ENCODE results near the gene ATP11B.
A peak's percentile ranks its signal among the peaks of the same experiment; 100 is the strongest.
"Not testable (repeated sequence)": the region's sequence is repeated elsewhere in the genome, so short reads cannot be mapped to it uniquely, and the experiment has no call there.

Gene ATP11B

DNA sequence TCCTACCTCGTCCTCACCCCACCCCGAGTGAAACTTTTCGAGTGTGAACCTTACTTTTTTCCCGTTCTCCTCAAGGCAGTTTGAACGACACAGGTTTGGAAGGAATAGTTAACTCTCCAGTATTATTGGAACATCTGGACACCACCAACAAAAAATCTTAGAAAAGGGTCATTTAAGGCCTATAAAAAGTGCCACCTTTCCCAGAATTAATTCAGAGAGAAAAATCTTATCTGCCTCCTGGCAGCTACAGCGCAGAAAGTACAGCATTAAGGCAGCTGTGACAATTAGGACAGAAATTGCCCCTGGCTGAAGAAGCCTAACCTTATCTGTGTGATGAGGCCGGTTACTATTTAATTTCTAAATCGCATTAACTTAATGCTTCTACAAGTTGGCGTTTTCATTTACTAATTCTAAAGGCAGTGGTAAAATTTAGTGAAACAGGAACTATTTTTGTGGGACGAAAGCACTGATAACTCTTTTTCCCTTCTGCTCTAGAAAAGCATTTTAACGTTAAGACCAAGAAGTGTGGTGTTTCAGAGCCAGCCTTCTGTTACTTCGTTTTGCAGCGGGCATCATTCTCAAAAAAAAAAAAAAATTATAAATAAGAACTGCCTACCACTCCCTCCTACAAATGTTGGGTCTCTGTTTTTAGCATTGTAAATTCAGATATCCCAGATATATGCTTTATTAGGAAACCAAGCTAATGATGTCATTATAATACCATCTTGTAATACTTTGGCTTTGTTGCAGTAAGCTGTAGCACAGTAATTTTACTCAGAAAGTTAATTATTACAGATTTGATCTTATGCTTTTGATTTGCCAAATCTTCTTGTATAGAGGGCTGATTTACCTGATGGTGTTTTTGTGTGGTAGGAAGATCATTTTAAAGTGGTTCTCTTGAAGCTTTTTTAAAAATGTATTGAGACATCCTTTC is 1.4 kb downstream of the ATP11B start:
- Histone ChIP-seq H3K9me3 (ENCODE audit: control insufficient read depth in 1 of 2, low read length in 2 of 2) (no peaks in the 10 kb centered on the region), H3K9ac (ENCODE audit: low read depth in 1 of 2, low read length in 2 of 2) (peak overlapping the region; percentile 99), H3K36me3 (ENCODE audit: control insufficient read depth in 1 of 2, insufficient read depth in 2 of 2, low read length in 2 of 2) (no peaks in the 10 kb centered on the region), H3K4me3 (ENCODE audit: low read depth in 1 of 2, low read length in 2 of 2) (peak overlapping the region; percentile 97 to 100), H3K27ac (ENCODE audit: low read depth, low read length) (peak overlapping the region; percentile 93), H3K4me1 (ENCODE audit: control insufficient read depth in 1 of 2, insufficient read depth in 2 of 2, low read length in 2 of 2) (peaks cover 18 to 27% of the 10 kb centered on the region in 2 donors), H3K27me3 (ENCODE audit: control insufficient read depth in 1 of 2, insufficient read depth in 2 of 2, low read length in 2 of 2) (no peaks in the 10 kb centered on the region)

DNA sequence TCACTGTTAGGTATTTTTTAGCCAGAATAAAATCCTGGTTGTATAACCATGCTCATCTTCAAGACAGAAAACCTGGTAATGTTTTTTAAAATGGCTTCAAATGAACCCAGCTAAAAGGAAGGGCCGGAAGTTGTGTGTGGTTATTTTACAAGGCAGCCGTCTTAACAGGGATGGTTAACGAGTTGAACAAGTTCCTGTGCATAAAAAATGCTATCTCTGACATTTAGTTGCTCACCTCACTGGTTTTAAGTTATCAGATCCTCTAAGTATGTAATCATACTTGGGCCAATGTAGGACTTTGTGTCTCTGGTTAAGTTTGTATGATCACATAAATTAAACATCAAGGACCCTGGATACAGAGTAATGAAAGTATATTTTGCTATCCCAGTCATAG is 2.1 kb downstream of the ATP11B start:
- Histone ChIP-seq H3K36me3 (ENCODE audit: control insufficient read depth in 1 of 2, insufficient read depth in 2 of 2, low read length in 2 of 2) (no peaks in the 10 kb centered on the region), H3K4me3 (ENCODE audit: low read depth in 1 of 2, low read length in 2 of 2) (peak overlapping the region; percentile 97 to 100), H3K27me3 (ENCODE audit: control insufficient read depth in 1 of 2, insufficient read depth in 2 of 2, low read length in 2 of 2) (no peaks in the 10 kb centered on the region), H3K27ac (ENCODE audit: low read depth, low read length) (no peak overlapping the region), H3K9ac (ENCODE audit: low read depth in 1 of 2, low read length in 2 of 2) (peak overlapping the region; percentile 99), H3K4me1 (ENCODE audit: control insufficient read depth in 1 of 2, insufficient read depth in 2 of 2, low read length in 2 of 2) (peaks cover 18 to 27% of the 10 kb centered on the region in 2 donors), H3K9me3 (ENCODE audit: control insufficient read depth in 1 of 2, low read length in 2 of 2) (no peaks in the 10 kb centered on the region)

DNA sequence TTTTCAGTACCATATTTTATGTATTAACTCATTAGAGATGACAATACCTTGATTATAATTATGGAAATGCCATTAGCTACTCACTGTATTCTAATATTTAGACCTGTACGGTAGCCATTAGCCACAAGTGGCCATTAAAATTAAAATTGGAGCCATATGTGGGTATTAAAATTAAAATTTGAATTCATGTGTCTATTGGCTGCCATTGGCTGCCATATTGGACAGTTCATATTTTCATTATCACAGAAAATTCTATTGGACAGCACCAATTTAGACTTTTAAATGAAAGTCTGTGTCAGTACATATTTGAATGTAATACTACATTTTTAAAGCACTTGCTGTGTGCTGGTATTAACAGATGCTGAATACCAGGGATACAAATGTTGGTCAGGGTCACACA is 3.0 kb downstream of the ATP11B start:
- Histone ChIP-seq H3K4me3 (ENCODE audit: low read depth in 1 of 2, low read length in 2 of 2) (peak overlapping the region in 1 of 2 donors; percentile 100), H3K9me3 (ENCODE audit: control insufficient read depth in 1 of 2, low read length in 2 of 2) (no peaks in the 10 kb centered on the region), H3K4me1 (ENCODE audit: control insufficient read depth in 1 of 2, insufficient read depth in 2 of 2, low read length in 2 of 2) (peaks cover 18 to 27% of the 10 kb centered on the region in 2 donors), H3K9ac (ENCODE audit: low read depth in 1 of 2, low read length in 2 of 2) (no peak overlapping the region), H3K36me3 (ENCODE audit: control insufficient read depth in 1 of 2, insufficient read depth in 2 of 2, low read length in 2 of 2) (no peaks in the 10 kb centered on the region), H3K27me3 (ENCODE audit: control insufficient read depth in 1 of 2, insufficient read depth in 2 of 2, low read length in 2 of 2) (no peaks in the 10 kb centered on the region), H3K27ac (ENCODE audit: low read depth, low read length) (no peak overlapping the region)

DNA sequence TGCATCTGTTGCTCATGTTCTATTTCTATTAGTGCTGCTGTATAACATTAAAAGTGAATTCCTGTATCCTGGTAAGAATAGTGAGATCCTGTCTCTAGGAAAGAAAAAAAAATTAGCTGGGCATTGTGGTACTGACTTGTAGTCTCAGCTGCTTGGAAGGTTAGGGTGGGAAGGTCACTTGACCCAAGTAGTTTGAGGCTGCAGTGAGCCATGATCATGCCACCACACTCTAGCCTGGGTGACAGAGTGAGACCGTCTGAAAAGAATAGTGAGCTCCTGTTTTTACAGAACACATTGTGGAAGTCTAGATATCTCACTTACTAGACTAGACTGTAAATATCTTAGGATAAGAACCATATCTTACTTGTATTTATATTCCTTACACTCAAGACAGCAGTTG is 4.6 kb downstream of the ATP11B start:
- Histone ChIP-seq H3K36me3 (ENCODE audit: control insufficient read depth in 1 of 2, insufficient read depth in 2 of 2, low read length in 2 of 2) (no peaks in the 10 kb centered on the region), H3K4me3 (ENCODE audit: low read depth in 1 of 2, low read length in 2 of 2) (no peak overlapping the region), H3K4me1 (ENCODE audit: control insufficient read depth in 1 of 2, insufficient read depth in 2 of 2, low read length in 2 of 2) (peaks cover 15 to 33% of the 10 kb centered on the region in 2 donors), H3K9ac (ENCODE audit: low read depth in 1 of 2, low read length in 2 of 2) (no peak overlapping the region), H3K27me3 (ENCODE audit: control insufficient read depth in 1 of 2, insufficient read depth in 2 of 2, low read length in 2 of 2) (no peaks in the 10 kb centered on the region), H3K27ac (ENCODE audit: low read depth, low read length) (no peak overlapping the region), H3K9me3 (ENCODE audit: control insufficient read depth in 1 of 2, low read length in 2 of 2) (no peaks in the 10 kb centered on the region)

DNA sequence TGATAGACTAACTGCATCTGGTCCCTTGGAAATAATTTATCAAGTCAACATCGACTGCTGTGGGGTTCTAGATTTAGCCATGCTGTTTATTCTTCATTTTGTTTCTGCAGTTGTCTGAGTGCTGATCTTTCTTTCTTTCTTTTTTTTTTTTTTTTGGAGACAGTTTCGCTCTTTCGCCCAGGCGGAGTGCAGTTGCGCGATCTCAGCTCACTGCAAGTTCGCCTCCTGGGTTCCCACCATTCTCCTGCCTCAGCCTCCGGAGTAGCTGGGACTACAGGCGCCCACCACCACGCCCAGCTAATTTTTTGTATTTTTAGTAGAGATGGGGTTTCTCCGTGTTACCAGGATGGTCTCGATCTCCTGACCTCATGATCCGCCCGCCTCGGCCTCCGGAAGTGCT is 5.8 kb downstream of the ATP11B start:
- not testable (repeated sequence) for H3K27ac ChIP-seq (ENCODE audit: low read depth, low read length); H3K36me3 ChIP-seq (ENCODE audit: control insufficient read depth in 1 of 2, insufficient read depth in 2 of 2, low read length in 2 of 2); H3K27me3 ChIP-seq (ENCODE audit: control insufficient read depth in 1 of 2, insufficient read depth in 2 of 2, low read length in 2 of 2); H3K9me3 ChIP-seq (ENCODE audit: control insufficient read depth in 1 of 2, low read length in 2 of 2); H3K9ac ChIP-seq (ENCODE audit: low read depth in 1 of 2, low read length in 2 of 2); H3K4me3 ChIP-seq (ENCODE audit: low read depth in 1 of 2, low read length in 2 of 2)
- peaks cover 15 to 33% of the 10 kb centered on the region in 2 donors for H3K4me1 ChIP-seq (ENCODE audit: control insufficient read depth in 1 of 2, insufficient read depth in 2 of 2, low read length in 2 of 2)

DNA sequence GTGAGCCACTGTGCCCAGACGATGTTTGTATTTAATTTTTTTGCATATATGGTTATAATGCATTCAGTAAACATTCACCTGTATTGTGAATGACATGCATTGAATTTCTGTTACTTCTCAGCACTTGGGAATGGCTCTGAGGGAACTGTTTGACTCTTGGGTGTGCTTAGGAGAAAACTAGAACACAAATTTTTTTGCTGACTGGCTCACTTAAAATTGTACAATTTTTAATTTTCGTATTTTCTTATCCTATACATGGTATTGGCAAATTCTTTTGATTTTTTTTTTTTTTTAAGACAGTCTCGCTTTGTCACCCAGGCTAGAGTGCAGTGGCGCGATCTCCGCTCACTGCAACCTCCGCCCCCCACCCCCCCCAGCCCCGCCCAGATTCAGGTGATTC is 7.2 kb downstream of the ATP11B start:
- no peaks in the 10 kb centered on the region for H3K36me3 ChIP-seq (ENCODE audit: control insufficient read depth in 1 of 2, insufficient read depth in 2 of 2, low read length in 2 of 2)
- no peak overlapping the region for H3K27ac ChIP-seq (ENCODE audit: low read depth, low read length)
- H3K27me3 ChIP-seq (ENCODE audit: control insufficient read depth in 1 of 2, insufficient read depth in 2 of 2, low read length in 2 of 2) = no peaks in the 10 kb centered on the region
- no peaks in the 10 kb centered on the region for H3K9me3 ChIP-seq (ENCODE audit: control insufficient read depth in 1 of 2, low read length in 2 of 2)
- H3K4me1 ChIP-seq (ENCODE audit: control insufficient read depth in 1 of 2, insufficient read depth in 2 of 2, low read length in 2 of 2) = peaks cover 5 to 28% of the 10 kb centered on the region in 2 donors
- no peak overlapping the region for H3K4me3 ChIP-seq (ENCODE audit: low read depth in 1 of 2, low read length in 2 of 2)
- no peak overlapping the region for H3K9ac ChIP-seq (ENCODE audit: low read depth in 1 of 2, low read length in 2 of 2)

DNA sequence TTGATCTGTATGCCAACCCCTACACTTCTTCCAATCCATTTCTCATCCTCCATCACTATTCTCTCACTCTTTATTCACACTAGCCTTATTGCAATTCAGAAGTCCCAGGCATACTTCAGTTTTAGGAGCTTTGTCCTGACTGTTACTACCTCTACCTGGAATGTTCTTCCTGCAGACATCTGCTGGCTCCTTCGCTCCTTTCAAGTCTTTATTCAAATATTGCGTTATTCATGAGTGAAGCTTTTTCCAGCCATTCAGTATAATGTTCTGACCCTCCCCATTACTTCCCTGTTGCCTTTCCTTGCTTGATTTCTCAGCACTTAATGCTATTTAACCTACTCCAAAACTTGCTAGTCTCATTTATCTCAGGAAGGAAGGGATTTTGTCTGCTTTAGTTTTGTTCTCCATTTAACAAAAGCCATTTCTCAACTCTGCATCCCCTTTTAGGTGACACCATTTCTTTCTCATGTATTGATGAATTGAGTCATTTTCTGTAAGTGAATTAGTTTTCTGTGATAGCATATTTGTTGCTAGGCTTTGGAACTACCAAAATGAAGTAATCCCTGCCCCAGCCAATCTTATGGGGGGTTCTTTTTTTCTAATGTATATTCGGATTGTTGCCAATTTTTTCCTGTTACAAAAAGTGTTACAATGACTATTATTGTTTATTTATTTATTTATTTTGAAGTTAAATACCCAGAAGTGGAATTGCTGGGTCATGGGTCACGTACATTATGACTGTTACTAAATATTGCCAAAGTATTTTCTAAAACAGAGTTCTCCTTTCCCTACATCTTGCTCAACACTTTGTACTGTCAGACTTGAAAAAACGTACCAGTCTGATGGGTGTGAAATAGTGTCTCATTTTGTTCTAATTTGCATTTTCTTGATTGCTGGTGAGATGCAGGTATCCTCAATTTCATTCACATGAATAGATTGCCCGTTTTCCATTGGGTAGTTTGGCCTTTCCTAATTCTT is 9.4 kb downstream of the ATP11B start:
- Histone ChIP-seq H3K4me3 (ENCODE audit: low read depth in 1 of 2, low read length in 2 of 2) (no peak overlapping the region), H3K9ac (ENCODE audit: low read depth in 1 of 2, low read length in 2 of 2) (no peak overlapping the region), H3K36me3 (ENCODE audit: control insufficient read depth in 1 of 2, insufficient read depth in 2 of 2, low read length in 2 of 2) (no peaks in the 10 kb centered on the region), H3K4me1 (ENCODE audit: control insufficient read depth in 1 of 2, insufficient read depth in 2 of 2, low read length in 2 of 2) (peaks cover 0 to 14% of the 10 kb centered on the region in 2 donors), H3K27me3 (ENCODE audit: control insufficient read depth in 1 of 2, insufficient read depth in 2 of 2, low read length in 2 of 2) (no peaks in the 10 kb centered on the region), H3K9me3 (ENCODE audit: control insufficient read depth in 1 of 2, low read length in 2 of 2) (no peaks in the 10 kb centered on the region), H3K27ac (ENCODE audit: low read depth, low read length) (no peak overlapping the region)

DNA sequence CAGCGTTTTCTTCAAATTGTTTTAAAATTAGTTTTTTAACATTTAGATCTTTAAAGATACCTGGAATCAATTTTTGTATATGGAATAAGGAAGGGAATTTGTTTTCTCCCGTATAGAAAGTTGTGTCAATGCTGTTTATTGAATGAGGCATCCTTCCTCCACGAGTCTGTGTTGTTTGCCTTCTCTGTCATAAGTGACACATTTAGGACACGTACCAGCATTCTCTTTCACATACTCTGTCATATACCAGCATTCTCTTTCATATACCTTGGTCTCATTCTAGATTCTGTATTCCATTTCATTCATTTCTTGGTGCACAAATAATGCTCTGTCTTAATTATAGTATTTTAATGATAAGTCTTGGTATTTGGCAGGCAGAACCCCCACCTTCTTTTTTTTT is 10.3 kb downstream of the ATP11B start:
- no peak overlapping the region for H3K9ac ChIP-seq (ENCODE audit: low read depth in 1 of 2, low read length in 2 of 2)
- H3K36me3 ChIP-seq (ENCODE audit: control insufficient read depth in 1 of 2, insufficient read depth in 2 of 2, low read length in 2 of 2) = no peaks in the 10 kb centered on the region
- H3K27ac ChIP-seq (ENCODE audit: low read depth, low read length) = no peak overlapping the region
- peaks cover 0 to 11% of the 10 kb centered on the region in 2 donors for H3K4me1 ChIP-seq (ENCODE audit: control insufficient read depth in 1 of 2, insufficient read depth in 2 of 2, low read length in 2 of 2)
- no peaks in the 10 kb centered on the region for H3K27me3 ChIP-seq (ENCODE audit: control insufficient read depth in 1 of 2, insufficient read depth in 2 of 2, low read length in 2 of 2)
- H3K4me3 ChIP-seq (ENCODE audit: low read depth in 1 of 2, low read length in 2 of 2) = no peak overlapping the region
- no peaks in the 10 kb centered on the region for H3K9me3 ChIP-seq (ENCODE audit: control insufficient read depth in 1 of 2, low read length in 2 of 2)

DNA sequence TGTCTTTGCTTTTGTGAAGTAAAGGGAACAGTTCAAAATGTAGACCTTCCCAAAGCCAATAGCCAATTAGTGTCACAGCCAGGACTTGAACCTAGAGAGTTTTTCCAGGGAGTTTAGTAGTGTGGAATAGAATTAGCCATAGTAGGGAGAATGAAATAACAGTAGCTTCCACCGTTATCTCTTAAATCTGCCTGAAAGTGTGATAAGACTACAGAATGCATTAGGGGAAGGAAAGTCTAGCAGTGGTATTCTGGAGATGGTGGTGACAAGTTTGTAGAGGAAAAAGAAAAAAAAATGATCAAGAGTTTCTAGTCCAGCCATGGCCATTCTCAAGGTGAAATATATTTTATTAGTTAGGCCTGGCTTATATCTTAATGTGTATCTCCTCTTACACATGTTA is 13.8 kb downstream of the ATP11B start:
- H3K9me3 ChIP-seq (ENCODE audit: control insufficient read depth in 1 of 2, low read length in 2 of 2) = no peaks in the 10 kb centered on the region
- H3K36me3 ChIP-seq (ENCODE audit: control insufficient read depth in 1 of 2, insufficient read depth in 2 of 2, low read length in 2 of 2) = no peaks in the 10 kb centered on the region
- H3K27ac ChIP-seq (ENCODE audit: low read depth, low read length) = no peak overlapping the region
- peaks cover 0 to 17% of the 10 kb centered on the region in 2 donors for H3K4me1 ChIP-seq (ENCODE audit: control insufficient read depth in 1 of 2, insufficient read depth in 2 of 2, low read length in 2 of 2)
- H3K27me3 ChIP-seq (ENCODE audit: control insufficient read depth in 1 of 2, insufficient read depth in 2 of 2, low read length in 2 of 2) = no peaks in the 10 kb centered on the region
- no peak overlapping the region for H3K4me3 ChIP-seq (ENCODE audit: low read depth in 1 of 2, low read length in 2 of 2)
- H3K9ac ChIP-seq (ENCODE audit: low read depth in 1 of 2, low read length in 2 of 2) = no peak overlapping the region
